Spleen (tissue), 7 donors: ENCODE results near the gene LRMDA.

Experiments used
- CTCF ChIP-seq, 11 experiments: fragments of 200-600 bp in 7 of 11; fragments of 450-650 bp in 4 of 11; sonication (generic) in 4 of 11; IDR thresholded peaks in 8 of 11; conservative IDR thresholded peaks in 3 of 11; 1 replicate in 7 of 11; 2 replicates in 4 of 11; pipeline versions ENCODE4 v1.4.0 to v1.8.0; 2016 to 2021; ENCODE audit warnings: antibody characterized with exemption in 11 of 11, inconsistent platforms in 4 of 11, mild to moderate bottlenecking in 1 of 11
- POLR2A ChIP-seq, 3 donors: fragments of 450-650 bp; IDR thresholded peaks; one replicate each; pipeline ENCODE4 v1.5.1; 2017; ENCODE audit warnings: antibody characterized with exemption in 3 of 3, mild to moderate bottlenecking in 1 of 3
- POLR2AphosphoS5 ChIP-seq, 3 donors: sonication (generic); formaldehyde crosslinking; IDR thresholded peaks; one replicate each; pipeline ENCODE4 v1.5.1; 2017; ENCODE audit warnings: antibody characterized with exemption in 3 of 3
- donor health status: DM: no; HTN: no; CAD: no; lungs with moderate emphysema.
- donor health status: DM: no; HTN: no; CAD: no.
- donor health status: DM: no; HTN: no; CAD: no.

GRCh38 chr10:75972491-75973276 lies 541.3 kb downstream of the LRMDA start:
- TF ChIP-seq POLR2A (IDR thresholded peaks at IDR 0.05) (no peak), POLR2AphosphoS5 (IDR thresholded peaks at IDR 0.05) (no peak), CTCF (IDR thresholded peaks at IDR 0.05 in 8 of 11, conservative IDR thresholded peaks at IDR 0.05 in 3 of 11) (no peak)
